K562 (cell line): Measurements from ENCODE around the gene SDC3. TPM values are rescaled to one million over a fixed set of nuclear protein-coding genes. Genes with fewer than 3 reads are reported as not detected.

Experiments
- ATAC-seq: fragments of 200-7000 bp; cut with Tn5 transposase; 3 replicates; pipeline ENCODE4 v1.9.1; 2020; ENCODE audit warnings: moderate library complexity
- BruUV-seq: library from RNA; stranded (reverse); fragments of 400-500 nt; replicated peaks from 2 replicates; lab custom pipeline; 2021; lab: Mats Ljungman, UMichigan
- CTCF ChIA-PET: fragments of 300-600 bp; formaldehyde crosslinking; extraction: SDS; loops from one replicate; lab custom pipeline; 2021; ENCODE audit warnings: low intra/inter-chr PET ratio; lab: Yijun Ruan, JAX
- POLR2A ChIA-PET: fragments of 300-600, 350-650 bp; sonication (Branson Sonifier 250); formaldehyde crosslinking; extraction: SDS; loops from one replicate; lab custom pipeline; 2021; ENCODE audit warnings: antibody characterized with exemption, inconsistent platforms; lab: Yijun Ruan, JAX
- DNase-seq, 4 experiments: peaks; one replicate each; pipeline versions ENCODE4 v3.0.0 to v3.0.0-alpha.2; 2011 to 2018; ENCODE audit warnings: low spot score in 3 of 4, mixed read lengths in 3 of 4; ENCODE audit errors: extremely low read depth in 1 of 4
- FAIRE-seq: peaks from 2 replicates; lab custom pipeline; 2011; peaks lifted over from hg19 to GRCh38; lab: Jason Lieb, UNC
- H2AFZ ChIP-seq: 2 replicates; pipeline ENCODE4 v1.6.0; 2011; ENCODE audit warnings: low read depth, low read length, control low read depth, inconsistent platforms
- H3K27ac ChIP-seq: fragments of 200-600 bp; 3 replicates; pipeline ENCODE4 v1.8.0; 2011; ENCODE audit warnings: low read depth, mild to moderate bottlenecking, control low read depth, inconsistent platforms, low read length, moderate library complexity, mixed read lengths; ENCODE audit errors: extremely low read depth
- H3K27me3 ChIP-seq, 2 experiments: fragments of 300-600 bp in 1 of 2; 2 replicates in 1 of 2; 3 replicates in 1 of 2; pipeline versions ENCODE4 v1.6.0 to v1.8.0; 2011; ENCODE audit warnings: inconsistent platforms in 2 of 2, low read length in 2 of 2, mild to moderate bottlenecking in 1 of 2, mixed read lengths in 1 of 2, moderate library complexity in 1 of 2; ENCODE audit not compliant: control insufficient read depth in 2 of 2, insufficient read depth in 2 of 2
- H3K36me3 ChIP-seq: fragments of 300-600 bp; 3 replicates; pipeline ENCODE4 v1.8.0; 2011; ENCODE audit warnings: mild to moderate bottlenecking, low read length, inconsistent platforms; ENCODE audit not compliant: control insufficient read depth, insufficient read depth
- H3K4me1 ChIP-seq, 2 experiments: fragments of 200-600 bp in 1 of 2; replicated peaks in 1 of 2; 2 replicates in 1 of 2; 3 replicates in 1 of 2; pipeline versions ENCODE4 v1.5.1 to v1.8.0; 2011; ENCODE audit warnings: inconsistent platforms in 2 of 2, low read length in 2 of 2, mild to moderate bottlenecking in 1 of 2, mixed read lengths in 1 of 2, moderate library complexity in 1 of 2; ENCODE audit not compliant: control insufficient read depth in 2 of 2, insufficient read depth in 2 of 2
- H3K4me2 ChIP-seq: 2 replicates; pipeline ENCODE4 v1.6.1; 2011; ENCODE audit warnings: low read length, control low read depth, inconsistent platforms, mixed read lengths; ENCODE audit not compliant: insufficient read depth
- H3K4me3 ChIP-seq: fragments of 200-600 bp; sonication (generic), shearing (Covaris generic); 2 replicates; pipeline ENCODE4 v1.5.1; 2016; ENCODE audit warnings: control low read depth, inconsistent platforms
- H3K79me2 ChIP-seq: fragments of 200-600 bp; 3 replicates; pipeline ENCODE4 v1.8.0; 2011; ENCODE audit warnings: low read length, inconsistent platforms; ENCODE audit not compliant: control insufficient read depth, insufficient read depth
- H3K9ac ChIP-seq, 2 experiments: 2 replicates each; pipeline versions ENCODE4 v1.6.0 to v1.6.1; 2011; ENCODE audit warnings: low read depth in 2 of 2, low read length in 2 of 2, control low read depth in 1 of 2, inconsistent platforms in 1 of 2, mild to moderate bottlenecking in 1 of 2, mixed read lengths in 1 of 2; ENCODE audit not compliant: insufficient read depth in 1 of 2
- H3K9me1 ChIP-seq: one replicate; pipeline ENCODE4 v1.6.0; 2011; ENCODE audit warnings: inconsistent platforms, mild to moderate bottlenecking, low read length, moderate library complexity; ENCODE audit not compliant: control insufficient read depth, insufficient read depth
- H3K9me3 ChIP-seq: replicated peaks from 2 replicates; pipeline ENCODE4 v1.5.1; 2011; ENCODE audit warnings: low read depth, low read length, inconsistent platforms; ENCODE audit not compliant: control insufficient read depth, insufficient read depth
- H4K20me1 ChIP-seq: replicated peaks from 2 replicates; pipeline ENCODE4 v1.6.1; 2011; ENCODE audit warnings: low read length, inconsistent platforms, mixed read lengths; ENCODE audit not compliant: control insufficient read depth, insufficient read depth
- CEBPG ChIP-seq, 3 experiments: fragments of 200-800 bp in 1 of 3; sonication (Bioruptor generic) in 1 of 3; sonication (generic) in 1 of 3; formaldehyde crosslinking in 1 of 3; IDR thresholded peaks in 2 of 3; conservative IDR thresholded peaks in 1 of 3; 2 replicates each; pipeline versions ENCODE4 v1.6.1 to v1.8.0; 2016 to 2022; ENCODE audit warnings: missing compliant biosample characterization in 2 of 3, missing genetic modification characterization in 2 of 3, mild to moderate bottlenecking in 1 of 3, missing genetic modification reagents in 1 of 3
- GATAD2A ChIP-seq: fragments of 450-650 bp; IDR thresholded peaks from 2 replicates; pipeline ENCODE4 v1.6.1; 2017
- MAX ChIP-seq: sonication (generic); formaldehyde crosslinking; IDR thresholded peaks from 2 replicates; pipeline ENCODE4 v1.9.0; 2022; ENCODE audit warnings: mild to moderate bottlenecking, missing genetic modification reagents
- NCOA6 ChIP-seq: fragments of 450-650 bp; IDR thresholded peaks from 2 replicates; pipeline ENCODE4 v1.6.1; 2017; ENCODE audit warnings: mild to moderate bottlenecking
- POLR2AphosphoS2 ChIP-seq: IDR thresholded peaks from 2 replicates; pipeline ENCODE4 v1.6.1; 2012; ENCODE audit warnings: low read length, improper control_type of control experiment
- TBL1XR1 ChIP-seq, 2 experiments: IDR thresholded peaks; 2 replicates each; pipeline ENCODE4 v1.6.1; 2012; ENCODE audit warnings: improper control_type of control experiment in 2 of 2, low read length in 2 of 2, mild to moderate bottlenecking in 1 of 2
- TRIM24 ChIP-seq, 2 experiments: fragments of 450-650 bp; IDR thresholded peaks; 2 replicates each; pipeline ENCODE4 v1.6.1; 2016
- WGBS: fragments of 100-300 bp; shearing (Covaris generic); methylation state at CpG from one replicate; pipeline ENCODE4 v1.1.6; 2016; ENCODE audit warnings: low coverage, mixed read lengths; ENCODE audit not compliant: insufficient coverage; ENCODE audit errors: missing lambda C conversion rate; 5-methylcytosine and 5-hydroxymethylcytosine counted together
- in situ Hi-C: fragments of 300-500 bp; cut with MboI; formaldehyde crosslinking; loops from 4 replicates; pipeline ENCODE4 v1.15.0; 2018; ENCODE audit warnings: inconsistent platforms, mixed read lengths
- intact Hi-C: fragments of 100-400 bp; cut with micrococcal nuclease; formaldehyde crosslinking; loops from 2 replicates; pipeline ENCODE4 v1.14.2; 2022
- polyA plus RNA-seq, 8 experiments: library from polyadenylated mRNA; depleted of rRNA in 4 of 8; stranded (reverse) in 5 of 8; unstranded in 3 of 8; fragments of >200 nt; fragmentation: Nextera tagmentation in 2 of 8; fragmentation: Illumina TruSeq in 1 of 8; extraction: Ambion mirVana in 2 of 8; extraction: Trizol in 1 of 8; gene quantifications; 2 replicates each; pipeline versions ENCODE4 v1.2.1 to v1.2.3, GENCODE V29; 2011 to 2014; ENCODE audit warnings: inconsistent platforms in 1 of 8, missing spikeins in 1 of 8
- total RNA-seq, 7 experiments: library from RNA; depleted of rRNA in 6 of 7; stranded (reverse); fragments of >200 nt in 6 of 7; fragmentation: Illumina TruSeq in 2 of 7; extraction: Trizol in 2 of 7; gene quantifications; 2 replicates each; pipeline versions ENCODE4 v1.2.1 to v1.2.3, GENCODE V29; 2011 to 2021; ENCODE audit warnings: low replicate concordance in 1 of 7
- TF ChIP-seq, protein P1 (sequence below): sonication (generic); formaldehyde crosslinking; IDR thresholded peaks from 2 replicates; pipeline ENCODE4 v1.8.1; 2023; ENCODE audit warnings: mild to moderate bottlenecking, missing genetic modification reagents, moderate library complexity
- TF ChIP-seq, protein P2 (sequence below): fragments of 250-450 bp; sonication (Bioruptor Pico); IDR thresholded peaks from 2 replicates; pipeline ENCODE4 v1.8.0; 2021; ENCODE audit warnings: moderate library complexity, mild to moderate bottlenecking, inconsistent platforms

Gene SDC3
- total and polyA plus RNA-seq, 9 of the 15 experiments (the other 6 are each of a cell fraction or from before 2014, with no cell fraction given), result 0.38 to 44.1 (median 12.1) TPM

DNA sequence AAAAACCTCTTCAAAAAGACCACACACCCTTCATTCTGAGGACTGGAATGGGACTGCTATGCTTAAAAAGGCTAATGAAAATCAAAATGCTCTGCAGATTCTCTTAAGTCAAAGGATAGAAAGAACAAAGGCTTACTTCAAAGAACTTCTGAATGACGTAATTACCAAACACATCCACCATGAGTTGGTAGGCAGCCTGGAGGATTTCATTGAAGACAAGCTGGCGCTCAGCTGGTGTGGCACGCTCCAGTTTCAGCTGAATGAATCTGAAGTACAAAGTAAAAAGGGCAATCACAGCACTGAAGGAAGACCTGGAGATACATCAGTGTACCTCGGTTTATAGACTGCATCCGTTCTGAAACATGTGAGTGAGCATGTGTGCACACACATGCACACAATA is 43.5 kb upstream of the SDC3 start:
- Histone ChIP-seq H3K27ac (no peak overlapping the region), H3K4me3 (no peak overlapping the region), H3K9me1 (no peaks in the 10 kb centered on the region), H4K20me1 (no peaks in the 10 kb centered on the region), H3K79me2 (peaks cover 6% of the 10 kb centered on the region; the same call in 2 of the 3 replicates), H2AFZ (no peak overlapping the region), H3K9ac (no peak overlapping the region), H3K4me2 (no peak overlapping the region), H3K4me1 (no peaks in the 10 kb centered on the region)
- WGBS, result 92% methylated on average over 5 of the region's 5 CpGs
- intact Hi-C loops, result no loop called here
- BruUV-seq, result no TSS peak
- in situ Hi-C loops, result no loop called here
- CTCF ChIA-PET, result no interaction called here
- no peak for ATAC-seq
- no peak for TF ChIP-seq NCOA6
- TF ChIP-seq GATAD2A, result no peak
- TF ChIP-seq, protein P1, sequence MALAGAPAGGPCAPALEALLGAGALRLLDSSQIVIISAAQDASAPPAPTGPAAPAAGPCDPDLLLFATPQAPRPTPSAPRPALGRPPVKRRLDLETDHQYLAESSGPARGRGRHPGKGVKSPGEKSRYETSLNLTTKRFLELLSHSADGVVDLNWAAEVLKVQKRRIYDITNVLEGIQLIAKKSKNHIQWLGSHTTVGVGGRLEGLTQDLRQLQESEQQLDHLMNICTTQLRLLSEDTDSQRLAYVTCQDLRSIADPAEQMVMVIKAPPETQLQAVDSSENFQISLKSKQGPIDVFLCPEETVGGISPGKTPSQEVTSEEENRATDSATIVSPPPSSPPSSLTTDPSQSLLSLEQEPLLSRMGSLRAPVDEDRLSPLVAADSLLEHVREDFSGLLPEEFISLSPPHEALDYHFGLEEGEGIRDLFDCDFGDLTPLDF (CRISPR knock-in tag), result no peak
- no peak for TF ChIP-seq CEBPG (CRISPR knock-in tag; IDR thresholded peaks at IDR 0.05)
- no peak for TF ChIP-seq CEBPG (tag; conservative IDR thresholded peaks at IDR 0.05 in 1 of 2, IDR thresholded peaks at IDR 0.05 in 1 of 2)
- TF ChIP-seq TBL1XR1 (IDR thresholded peaks at IDR 0.05; ENCODE audit: low read length in 2 of 2), result no peak
- TF ChIP-seq POLR2AphosphoS2, result no peak
- TF ChIP-seq TRIM24 (IDR thresholded peaks at IDR 0.05), result no peak
- TF ChIP-seq, protein P2, sequence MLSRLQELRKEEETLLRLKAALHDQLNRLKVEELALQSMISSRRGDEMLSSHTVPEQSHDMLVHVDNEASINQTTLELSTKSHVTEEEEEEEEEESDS, result no peak
- no peak for TF ChIP-seq MAX (CRISPR knock-in tag)
- TF ChIP-seq, all 486 proteins: peak for 0
- no peaks in the 10 kb centered on the region for H3K9me3 ChIP-seq
- H3K27me3 ChIP-seq, result no peaks in the 10 kb centered on the region
- peaks cover 90% of the 10 kb centered on the region for H3K36me3 ChIP-seq
- POLR2A ChIA-PET, result interaction anchor here (1.1 kb wide), 1 partner anchor 183 kb away, joined by 4 read pairs; no protein-coding TSS in a partner anchor
- FAIRE-seq (no peak), DNase-seq (no peak)
